Activated CD8-positive, alpha-beta memory T cell treated with anti-CD3 and anti-CD28 coated beads for 24 hours (primary cell): ENCODE measurements around the gene BHLHE23.
A peak's percentile ranks its signal among the peaks of the same experiment; 100 is the strongest.

ENCODE experiments used
- DNase-seq: peaks from one replicate; pipeline ENCODE4 v3.0.0-alpha.2; 2020

Gene BHLHE23

GRCh38 chr20:63007646-63008488 is 1.1 kb upstream of the BHLHE23 start:
- DNase-seq = peak; percentile 64

- no peak for DNase-seq
Measured at GRCh38 chr20:63007360-63007645, 539 bp upstream of the BHLHE23 start.

- no peak for DNase-seq
Measured at GRCh38 chr20:63005862-63006539, 763 bp downstream of the BHLHE23 start.

- DNase-seq = no peak
Measured at GRCh38 chr20:63005365-63005861, 1.4 kb downstream of the BHLHE23 start.

- DNase-seq = no peak
Measured at GRCh38 chr20:63004607-63005364, 2.0 kb downstream of the BHLHE23 start.

- DNase-seq = no peak
Measured at GRCh38 chr20:63003546-63003945, 3.2 kb downstream of the BHLHE23 start.

- no peak for DNase-seq
Measured at GRCh38 chr20:63002511-63002910, 4.3 kb downstream of the BHLHE23 start.

GRCh38 chr20:63000958-63001357 is 5.8 kb downstream of the BHLHE23 start:
- no peak for DNase-seq

- no peak for DNase-seq
Measured at GRCh38 chr20:63000036-63000435, 6.7 kb downstream of the BHLHE23 start.

GRCh38 chr20:62999580-62999979 is 7.2 kb downstream of the BHLHE23 start:
- no peak for DNase-seq

GRCh38 chr20:62998449-62998848 is 8.3 kb downstream of the BHLHE23 start:
- no peak for DNase-seq

GRCh38 chr20:62997417-62998035 is 9.2 kb downstream of the BHLHE23 start:
- no peak for DNase-seq

GRCh38 chr20:62996596-62996982 is 10.2 kb downstream of the BHLHE23 start:
- no peak for DNase-seq

- DNase-seq = no peak
Measured at GRCh38 chr20:62995898-62996595, 10.7 kb downstream of the BHLHE23 start.

GRCh38 chr20:62995481-62995880 is 11.3 kb downstream of the BHLHE23 start:
- no peak for DNase-seq

- no peak for DNase-seq
Measured at GRCh38 chr20:62994869-62995281, 11.9 kb downstream of the BHLHE23 start.

GRCh38 chr20:62993856-62994494 is 12.8 kb downstream of the BHLHE23 start:
- no peak for DNase-seq

- DNase-seq = no peak
Measured at GRCh38 chr20:62991863-62992262, 14.9 kb downstream of the BHLHE23 start.

- DNase-seq = no peak
Measured at GRCh38 chr20:62991196-62991807, 15.5 kb downstream of the BHLHE23 start.

- DNase-seq = no peak
Measured at GRCh38 chr20:62990306-62990825, 16.4 kb downstream of the BHLHE23 start.

GRCh38 chr20:62989201-62989601 is 17.6 kb downstream of the BHLHE23 start:
- no peak for DNase-seq
